Forelimb muscle (tissue), 1 donor: ENCODE data around the gene KLHL13. TPM values are rescaled to one million over a fixed set of nuclear protein-coding genes. Genes with fewer than 3 reads are reported as not detected.
"Not testable (repeated sequence)": the region's sequence is repeated elsewhere in the genome, so short reads cannot be mapped to it uniquely, and the experiment has no call there.

Source experiments
- DNase-seq: peaks from one replicate; pipeline ENCODE4 v3.0.0-alpha.2; 2013; ENCODE audit warnings: low read depth
- polyA plus RNA-seq: library from polyadenylated mRNA; unstranded; fragments of 120-200 nt; gene quantifications from one replicate; pipeline ENCODE4 v1.2.1, GENCODE V29; 2013; ENCODE audit not compliant: insufficient read length

The KLHL13 gene
- polyA plus RNA-seq, 1 donor = 56.6 TPM

DNA sequence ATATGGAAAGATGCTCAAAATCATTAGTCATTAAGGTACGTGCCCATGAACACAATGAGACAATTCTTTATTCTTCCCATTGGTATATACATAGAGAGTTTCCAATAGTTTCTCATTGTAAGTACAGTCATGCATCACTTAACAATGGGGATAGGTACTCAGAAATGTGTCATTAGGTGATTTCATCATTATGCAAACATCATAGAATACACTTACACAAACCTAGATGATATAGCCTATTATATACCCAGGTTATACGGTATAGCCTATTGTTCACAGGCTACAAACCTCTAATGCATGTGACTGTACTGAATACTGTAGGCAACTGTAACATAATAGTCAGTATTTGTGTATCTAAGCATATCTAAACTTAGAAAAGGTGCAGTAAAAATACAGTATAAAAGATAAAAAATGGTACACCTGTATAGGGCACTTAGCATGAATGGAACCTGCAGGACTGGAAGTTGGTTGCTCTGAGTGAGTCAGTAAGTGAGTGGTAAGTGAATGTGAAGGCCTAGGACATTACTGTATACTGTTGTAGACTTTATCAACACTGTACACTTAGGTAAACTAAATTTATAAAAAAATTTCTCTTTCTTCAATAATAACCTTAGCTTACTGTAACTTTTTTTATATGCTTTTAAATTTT, 49.6 kb downstream of the KLHL13 start:
- no peak for DNase-seq

DNA sequence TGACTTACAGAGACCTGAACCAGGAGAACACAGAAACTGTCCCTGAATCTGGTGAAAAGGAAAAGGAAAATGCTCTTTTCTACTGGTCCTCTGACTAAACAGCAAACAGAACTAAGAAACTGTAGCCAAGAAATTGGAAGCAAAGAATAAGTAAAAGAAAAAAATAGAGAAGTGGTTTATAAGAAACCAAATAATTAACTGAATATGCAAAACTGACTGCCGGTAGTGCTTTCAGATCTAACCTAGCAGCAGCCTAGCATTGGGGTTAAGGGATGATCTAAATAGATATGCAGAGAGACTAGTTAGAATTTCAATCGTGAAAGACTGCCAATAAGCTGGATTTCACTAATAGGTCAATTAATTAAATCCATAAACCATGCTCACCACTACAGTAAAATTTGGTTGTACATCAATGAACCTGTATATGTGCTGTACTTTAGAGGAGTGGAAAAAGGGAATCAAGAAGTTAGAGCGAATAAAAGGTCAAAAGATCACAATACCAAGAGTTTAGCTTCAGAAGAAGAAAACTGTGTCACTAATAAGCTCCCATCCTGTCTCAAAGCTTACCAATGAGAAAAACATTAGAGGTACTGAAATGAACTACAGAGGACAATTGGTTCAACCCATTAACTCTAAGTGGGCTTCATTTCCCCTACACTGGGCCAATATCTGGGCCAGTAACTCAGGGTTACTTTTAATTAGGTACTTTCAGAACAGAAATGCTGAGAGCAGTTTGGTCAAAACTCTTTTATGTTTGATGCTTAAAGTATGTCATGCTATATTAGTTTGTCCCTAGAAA, 53.6 kb downstream of the KLHL13 start:
- DNase-seq = no peak

GRCh38 chrX:118062048-118062789, 54.4 kb downstream of the KLHL13 start:
- DNase-seq = no peak

GRCh38 chrX:118058924-118059323, 57.7 kb downstream of the KLHL13 start:
- no peak for DNase-seq

GRCh38 chrX:118056870-118057269, 59.7 kb downstream of the KLHL13 start:
- DNase-seq = no peak

DNA sequence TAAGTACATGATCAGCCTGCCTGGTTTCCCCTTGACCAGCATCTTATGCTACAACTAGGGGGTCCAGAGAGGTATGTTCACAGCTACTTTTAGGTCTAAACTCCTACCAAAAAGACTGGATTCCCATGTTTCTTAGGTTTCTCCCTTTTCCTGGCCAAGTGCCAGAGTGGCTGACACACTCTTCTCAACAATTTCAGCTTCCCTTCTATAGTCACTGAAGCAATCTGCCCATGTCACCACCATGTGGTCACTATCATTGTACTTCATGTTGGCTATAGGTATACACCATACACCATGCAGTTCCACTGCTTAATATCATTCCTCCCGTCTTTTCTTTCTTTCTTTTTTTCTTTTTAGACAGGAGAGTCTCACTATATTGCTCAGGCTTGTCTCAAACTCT, 66.9 kb downstream of the KLHL13 start:
- no peak for DNase-seq

DNA sequence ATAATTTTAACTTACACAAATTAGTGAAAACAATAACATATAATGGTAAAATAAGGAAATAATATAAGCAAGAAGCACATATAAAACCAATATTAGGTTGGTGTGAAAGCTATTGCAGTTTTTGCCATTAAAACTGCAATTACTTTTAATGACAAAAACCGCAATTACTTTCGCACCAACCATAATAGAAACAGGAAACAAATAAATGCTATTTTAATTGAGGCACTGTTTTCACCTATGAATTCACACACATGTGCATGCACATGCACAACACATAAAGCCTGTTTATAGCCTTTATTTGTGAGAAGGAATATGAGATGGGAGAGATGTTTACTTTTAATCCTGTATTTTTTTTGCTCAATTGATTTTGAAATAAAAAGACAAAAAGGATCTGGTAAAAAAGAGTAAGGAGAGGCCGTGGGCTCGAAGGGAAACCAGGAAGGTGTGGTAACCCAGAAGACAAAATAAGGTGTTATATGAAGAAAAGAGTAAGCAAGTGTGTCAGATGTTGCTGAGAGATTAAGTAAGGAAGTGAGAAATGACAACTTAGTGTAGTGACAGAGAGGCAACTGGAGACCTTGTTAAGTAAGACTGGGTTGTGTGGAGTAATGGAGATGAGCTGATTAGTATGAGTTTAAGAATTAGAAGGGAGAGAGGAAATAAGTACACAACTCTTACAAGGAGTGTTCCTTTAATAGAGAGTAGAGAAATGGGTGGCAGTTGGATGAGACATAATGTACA, 69.0 kb downstream of the KLHL13 start:
- DNase-seq = no peak

DNA sequence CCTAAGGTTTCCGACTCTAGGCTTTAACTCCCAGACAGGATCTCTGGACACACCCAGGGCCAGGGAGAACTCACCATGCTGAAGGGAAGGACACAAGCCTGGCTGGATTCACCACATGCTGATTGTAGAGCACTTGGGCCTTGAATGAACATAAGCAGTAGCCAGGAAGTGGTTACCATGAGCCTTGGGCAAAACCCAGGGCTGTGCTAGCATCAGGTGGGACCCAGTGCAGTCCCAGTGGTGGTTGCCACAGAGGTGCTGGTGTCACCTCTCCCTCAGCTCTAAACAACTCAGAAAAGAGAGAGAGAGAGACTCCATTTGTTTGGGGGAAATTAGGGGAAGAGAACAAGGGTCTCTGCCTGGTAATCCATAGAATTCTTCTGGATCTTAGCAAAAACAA, 77.0 kb downstream of the KLHL13 start:
- no peak for DNase-seq

DNA sequence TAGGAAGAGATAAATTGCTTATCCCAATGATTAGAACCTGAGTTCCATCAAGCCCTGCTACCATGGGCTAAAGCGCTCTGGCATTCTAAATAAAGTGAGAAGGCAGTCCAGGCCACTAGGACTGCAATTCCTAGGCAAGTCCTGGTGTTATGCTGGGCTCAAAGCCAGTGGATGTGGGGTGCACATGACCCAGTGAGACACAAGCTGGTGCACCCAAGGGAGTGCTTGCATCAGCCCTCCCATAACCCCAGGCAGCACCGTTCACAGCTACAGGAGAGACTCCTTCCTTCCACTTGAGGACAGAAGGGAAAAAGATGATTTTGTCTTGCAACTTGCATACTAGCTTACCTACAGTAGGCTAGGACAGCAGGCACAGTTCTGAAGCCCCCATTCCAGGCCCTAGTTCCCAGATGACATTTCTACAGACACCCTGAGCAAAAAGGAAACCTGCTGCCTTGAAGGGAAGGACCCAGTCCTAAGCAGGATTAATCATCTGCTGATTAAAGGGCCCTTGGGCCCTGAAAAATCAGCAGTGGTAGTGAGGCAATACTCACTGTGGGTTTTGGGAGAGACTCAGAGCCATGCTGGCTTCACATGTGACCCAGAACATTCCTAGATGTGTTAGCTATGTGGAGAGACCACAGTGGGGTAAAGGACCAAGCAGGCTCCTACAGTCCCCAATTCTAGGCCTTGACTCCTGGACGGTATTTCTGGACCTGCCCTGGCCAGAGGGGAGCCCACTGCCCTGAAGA, 77.8 kb downstream of the KLHL13 start:
- DNase-seq = no peak

GRCh38 chrX:118026631-118027030, 90.0 kb downstream of the KLHL13 start:
- DNase-seq = no peak

DNA sequence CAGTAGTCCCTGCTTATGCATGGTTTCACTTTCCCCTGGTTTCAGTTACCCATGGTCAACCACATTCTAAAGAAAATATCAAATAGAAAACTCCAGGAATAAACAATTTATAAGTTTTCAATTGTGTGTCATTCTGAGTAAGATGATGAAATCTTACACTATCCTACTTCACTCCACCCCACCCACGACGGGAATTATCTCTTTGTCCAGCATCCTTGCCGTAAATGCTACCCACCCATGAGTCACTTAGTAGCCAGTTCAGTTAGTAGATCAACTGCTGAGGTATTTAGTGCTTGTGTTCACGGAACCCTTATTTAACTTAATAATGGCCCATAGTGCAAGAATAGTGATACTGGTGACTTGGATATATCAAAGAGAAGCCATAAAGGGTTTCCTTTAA, 91.4 kb downstream of the KLHL13 start:
- DNase-seq = no peak

DNA sequence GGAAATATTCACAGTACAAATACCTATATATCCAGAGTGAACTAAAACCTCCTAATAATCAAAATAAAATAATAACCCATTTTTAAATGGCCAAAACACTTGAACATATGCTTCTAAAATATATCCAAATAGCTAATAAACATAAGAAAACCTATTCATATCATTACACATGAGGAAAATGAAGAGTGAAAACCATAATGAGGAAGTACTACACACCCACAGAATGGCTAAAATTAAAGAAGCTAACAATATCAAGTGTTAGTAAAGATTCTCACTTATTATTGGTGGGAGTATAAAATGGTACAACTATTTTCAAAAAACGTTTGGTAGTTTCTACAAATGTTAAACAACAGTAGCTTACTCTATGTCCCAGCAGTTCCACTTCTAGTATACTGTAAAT, 92.1 kb downstream of the KLHL13 start:
- DNase-seq = no peak

GRCh38 chrX:118022753-118023152, 93.9 kb downstream of the KLHL13 start:
- no peak for DNase-seq

GRCh38 chrX:118016422-118016821, 100.2 kb downstream of the KLHL13 start:
- DNase-seq = no peak

- not testable (repeated sequence) for DNase-seq
Measured at GRCh38 chrX:118002417-118002816, 114.2 kb downstream of the KLHL13 start.

DNA sequence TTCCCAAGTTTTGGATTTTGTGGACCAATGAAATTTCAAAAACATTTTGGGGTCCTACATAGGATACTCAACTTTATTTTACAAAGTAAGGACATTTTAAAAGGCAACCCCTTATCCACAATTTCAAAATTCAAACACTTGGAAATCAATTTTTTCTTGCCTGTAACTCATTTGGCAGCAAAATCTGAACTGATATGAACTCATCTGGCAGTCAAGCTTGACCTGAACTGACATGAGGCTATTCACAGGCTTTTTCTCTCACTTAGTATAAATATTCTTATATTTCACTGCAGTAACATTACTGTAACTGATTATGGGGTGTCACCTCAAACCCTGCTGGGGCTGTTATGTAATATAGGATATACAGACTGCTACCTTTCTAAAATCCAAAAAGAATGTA, 116.1 kb downstream of the KLHL13 start:
- DNase-seq = no peak

GRCh38 chrX:117998171-117998570, 118.4 kb downstream of the KLHL13 start:
- no peak for DNase-seq

GRCh38 chrX:117996918-117997480, 119.6 kb downstream of the KLHL13 start:
- DNase-seq = no peak

GRCh38 chrX:117996408-117996807, 120.2 kb downstream of the KLHL13 start:
- no peak for DNase-seq

DNA sequence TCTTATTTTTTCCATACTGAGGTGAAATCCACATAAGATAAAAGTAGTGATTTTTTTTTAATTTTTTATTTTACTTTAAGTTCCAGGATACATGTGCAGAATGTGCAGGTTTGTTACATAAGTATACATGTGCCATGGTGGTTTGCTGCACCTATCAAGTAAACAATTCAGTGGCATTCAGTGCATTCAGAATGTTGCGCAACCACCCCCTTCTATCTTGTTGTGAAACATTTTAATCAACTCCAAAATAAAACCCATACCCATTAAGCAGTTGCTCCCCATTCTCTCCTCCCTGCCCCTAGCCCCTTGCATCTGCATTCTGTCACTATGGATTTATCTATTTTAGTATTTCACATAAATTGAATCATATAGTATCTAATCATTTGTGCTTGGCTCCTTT, 121.2 kb downstream of the KLHL13 start:
- no peak for DNase-seq

DNA sequence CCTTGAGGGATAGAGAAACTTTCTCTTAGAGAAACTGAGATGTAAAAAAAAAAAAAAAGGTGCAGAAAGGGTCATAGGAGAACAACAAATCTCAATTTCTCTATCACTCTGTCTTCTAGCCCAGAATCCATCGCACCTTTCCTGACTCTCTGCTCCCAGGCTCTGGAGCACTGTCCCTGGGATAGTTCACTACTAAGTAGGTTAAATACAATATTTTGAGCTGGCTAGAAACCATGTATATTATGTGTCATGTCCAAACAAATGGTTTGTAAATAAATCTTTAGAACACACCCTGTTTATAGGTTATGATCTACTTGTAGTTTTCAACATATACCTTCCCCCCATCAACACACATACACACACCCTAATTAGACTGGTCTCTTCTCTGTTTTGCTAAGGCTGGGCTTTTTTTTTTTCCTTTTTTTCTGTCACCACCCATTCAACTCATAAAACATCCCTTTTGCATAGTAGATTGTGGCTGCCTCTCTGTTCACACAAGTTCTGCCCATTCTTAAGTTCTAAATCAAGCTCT, 124.4 kb downstream of the KLHL13 start:
- DNase-seq = no peak
